Measurements from ENCODE around the gene VPS39. TPM values are rescaled to one million over a fixed set of nuclear protein-coding genes. Genes with fewer than 3 reads are reported as not detected.

The VPS39 gene
- total RNA-seq, 6 experiments from 2014 or later = 16.6 to 32.7 (median 23.2) TPM

DNA sequence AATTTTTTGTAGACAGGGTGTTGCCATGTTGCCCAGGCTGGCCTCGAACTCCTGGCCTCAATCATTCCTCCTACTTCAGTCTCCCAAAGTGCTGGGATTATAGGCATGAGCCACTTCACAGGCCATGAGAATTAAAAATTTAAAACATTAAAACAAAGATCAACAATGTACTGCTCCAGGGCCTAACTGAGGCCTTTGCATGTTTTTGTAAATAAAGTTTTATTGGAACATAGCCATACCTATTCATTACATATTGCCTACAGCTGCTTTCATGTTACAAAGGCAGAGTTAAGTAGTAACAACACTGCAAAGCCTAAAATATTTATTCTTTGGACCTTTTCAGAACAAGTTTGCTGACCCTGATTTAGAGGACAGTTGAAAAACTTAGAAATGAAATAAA is 9.6 kb downstream of the VPS39 start:
- WGBS (ENCODE audit: insufficient coverage, low coverage, low lambda C conversion rate, missing lambda C conversion rate) = 100% methylated on average over 1 of the region's 1 CpG
- DNase-seq = no peak
- Histone ChIP-seq H3K4me3 (no peak overlapping the region), H3K9me3 (no peaks in the 10 kb centered on the region), H3K27me3 (no peaks in the 10 kb centered on the region), H3K4me1 (no peaks in the 10 kb centered on the region), H3K27ac (no peak overlapping the region), H3K36me3 (peaks cover 0 to 10% (median 0%) of the 10 kb centered on the region in 4 donors)
- no peak for TF ChIP-seq POLR2A (IDR thresholded peaks at IDR 0.05)
- no peak for TF ChIP-seq CTCF (IDR thresholded peaks at IDR 0.05)
- intact Hi-C loops (cut with DNase I) = no loop called here
- no peak for ATAC-seq

DNA sequence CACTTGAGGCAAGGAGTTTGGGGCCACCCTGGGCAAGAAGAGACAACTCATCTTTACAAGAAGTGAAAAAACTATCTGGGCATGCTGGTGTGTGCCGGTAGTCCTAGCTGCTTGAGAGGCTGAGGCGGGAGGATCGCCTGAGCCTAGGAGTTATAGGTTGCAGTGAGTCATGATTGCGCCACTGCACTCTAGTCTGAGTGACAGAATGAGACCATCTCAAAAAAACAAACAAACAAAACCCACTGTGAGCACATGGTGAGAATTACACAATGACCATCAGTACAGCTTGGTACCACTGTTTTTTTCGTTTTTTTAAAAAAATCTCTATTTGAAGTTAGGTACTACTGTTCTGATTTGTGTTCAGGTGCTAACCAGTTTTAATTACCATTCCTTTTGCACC is 13.6 kb downstream of the VPS39 start:
- WGBS (ENCODE audit: insufficient coverage, low coverage, low lambda C conversion rate, missing lambda C conversion rate) = 43% methylated on average over 5 of the region's 5 CpGs
- H3K27ac ChIP-seq = no peak overlapping the region
- no peak overlapping the region for H3K4me3 ChIP-seq
- intact Hi-C loops (cut with DNase I) = no loop called here
- DNase-seq = peak in 2 of 3 donors; percentile 52 to 69
- peaks cover 0 to 24% (median 4%) of the 10 kb centered on the region in 4 donors for H3K36me3 ChIP-seq
- no peaks in the 10 kb centered on the region for H3K9me3 ChIP-seq
- peaks cover 0 to 4% (median 0%) of the 10 kb centered on the region in 4 donors for H3K4me1 ChIP-seq
- no peaks in the 10 kb centered on the region for H3K27me3 ChIP-seq
- peak; percentile 60 to 99 (median 84) for ATAC-seq
- TF ChIP-seq POLR2A (IDR thresholded peaks at IDR 0.05) (no peak), CTCF (IDR thresholded peaks at IDR 0.05) (no peak)

DNA sequence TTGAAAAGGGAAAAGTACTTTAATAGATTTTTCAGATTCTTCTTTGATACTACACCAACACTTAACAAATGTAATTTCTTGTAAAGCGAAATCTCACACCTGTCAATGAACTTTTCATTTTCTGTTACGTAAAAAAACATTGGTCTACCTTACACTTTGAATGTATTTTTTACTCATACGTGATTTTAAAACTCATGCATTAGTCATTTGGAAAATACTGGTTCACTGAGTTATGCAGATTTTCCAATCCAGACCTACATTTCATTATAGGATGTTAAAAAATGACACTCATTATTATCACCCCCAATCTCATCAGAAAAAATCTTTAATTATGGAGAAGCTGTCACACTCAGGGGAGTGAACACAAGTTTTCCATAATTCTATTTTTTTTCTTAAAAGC is 14.7 kb downstream of the VPS39 start:
- WGBS (ENCODE audit: insufficient coverage, low coverage, low lambda C conversion rate, missing lambda C conversion rate) = 86% methylated on average over 3 of the region's 3 CpGs
- peaks cover 0 to 25% (median 4%) of the 10 kb centered on the region in 4 donors for H3K36me3 ChIP-seq

GRCh38 chr15:42191610-42192346 is 16.3 kb downstream of the VPS39 start:
- TF ChIP-seq CTCF (IDR thresholded peaks at IDR 0.05) (no peak), POLR2A (IDR thresholded peaks at IDR 0.05) (no peak)
- WGBS (ENCODE audit: insufficient coverage, low coverage, low lambda C conversion rate, missing lambda C conversion rate) = 85% methylated on average over 6 of the region's 8 CpGs
- H3K4me3 ChIP-seq = no peak overlapping the region
- H3K4me1 ChIP-seq = peaks cover 0 to 4% (median 0%) of the 10 kb centered on the region in 4 donors
- H3K9me3 ChIP-seq = no peaks in the 10 kb centered on the region
- H3K27ac ChIP-seq = no peak overlapping the region
- H3K27me3 ChIP-seq = no peaks in the 10 kb centered on the region
- no peak for DNase-seq
- intact Hi-C loops (cut with DNase I) = no loop called here
- ATAC-seq = no peak
- H3K36me3 ChIP-seq = peaks cover 0 to 34% (median 6%) of the 10 kb centered on the region in 4 donors

More for the DNA sequence above, 14.7 kb downstream of the VPS39 start:
- ATAC-seq (no peak), DNase-seq (no peak)
- no peak overlapping the region for H3K4me3 ChIP-seq
- TF ChIP-seq POLR2A (IDR thresholded peaks at IDR 0.05) (no peak), CTCF (IDR thresholded peaks at IDR 0.05) (no peak)
- H3K9me3 ChIP-seq = no peaks in the 10 kb centered on the region
- H3K27me3 ChIP-seq = no peaks in the 10 kb centered on the region
- intact Hi-C loops (cut with DNase I) = no loop called here
- peaks cover 0 to 4% (median 0%) of the 10 kb centered on the region in 4 donors for H3K4me1 ChIP-seq
- H3K27ac ChIP-seq = no peak overlapping the region
